IMR-90 (cell line): ENCODE data around the gene CSGALNACT2. TPM values are rescaled to one million over a fixed set of nuclear protein-coding genes. Genes with fewer than 3 reads are reported as not detected.

Source experiments
- ATAC-seq: fragments of 200-7000 bp; cut with Tn5 transposase; 2 replicates; pipeline ENCODE4 v1.9.1; 2020; ENCODE audit warnings: low read depth, mild to moderate bottlenecking, moderate library complexity
- BruUV-seq: library from RNA; stranded (reverse); fragments of 400-500 nt; replicated peaks from 2 replicates; lab custom pipeline; 2021; lab: Mats Ljungman, UMichigan
- CTCF ChIA-PET: fragments of 300-600 bp; formaldehyde crosslinking; extraction: SDS; loops from one replicate; lab custom pipeline; 2021; ENCODE audit warnings: antibody characterized with exemption; lab: Yijun Ruan, JAX
- POLR2A ChIA-PET: fragments of 300-600 bp; sonication (Branson Sonifier 250); formaldehyde crosslinking; loops from one replicate; lab custom pipeline; 2022; ENCODE audit warnings: antibody characterized with exemption; ENCODE audit not compliant: unreplicated experiment; lab: Charles Lee
- DNase-seq: peaks from one replicate; pipeline ENCODE4 v3.0.0; 2013
- H2AFZ ChIP-seq: replicated peaks from 2 replicates; pipeline ENCODE3; 2013; ENCODE audit warnings: low read length, mild to moderate bottlenecking; ENCODE audit not compliant: poor library complexity
- H2AK5ac ChIP-seq: 2 replicates; pipeline ENCODE4 v1.6.1; 2013; ENCODE audit warnings: low read depth, low read length, inconsistent platforms
- H2AK9ac ChIP-seq: replicated peaks from 2 replicates; pipeline ENCODE3; 2013; ENCODE audit warnings: mild to moderate bottlenecking, low read depth, low read length, moderate library complexity; ENCODE audit not compliant: poor library complexity
- H2BK120ac ChIP-seq: 2 replicates; pipeline ENCODE4 v1.6.1; 2013; ENCODE audit warnings: low read depth, low read length, inconsistent platforms
- H2BK15ac ChIP-seq: 3 replicates; pipeline ENCODE4 v1.6.1; 2013; ENCODE audit warnings: low read depth, low read length, inconsistent platforms
- H2BK20ac ChIP-seq: 2 replicates; pipeline ENCODE4 v1.6.1; 2013; ENCODE audit warnings: low read depth, mild to moderate bottlenecking, inconsistent platforms, low read length, moderate library complexity
- H2BK5ac ChIP-seq: 2 replicates; pipeline ENCODE4 v1.6.1; 2013; ENCODE audit warnings: mild to moderate bottlenecking, low read depth, low read length, inconsistent platforms; ENCODE audit not compliant: poor library complexity, severe bottlenecking
- H3K14ac ChIP-seq: replicated peaks from 2 replicates; pipeline ENCODE4 v1.6.1; 2013; ENCODE audit warnings: low read depth, low read length, inconsistent platforms
- H3K18ac ChIP-seq: 2 replicates; pipeline ENCODE4 v1.6.1; 2013; ENCODE audit warnings: low read depth, low read length, control low read depth
- H3K23ac ChIP-seq: 2 replicates; pipeline ENCODE4 v1.6.1; 2013; ENCODE audit warnings: low read depth, low read length, inconsistent platforms
- H3K27ac ChIP-seq: 2 replicates; pipeline ENCODE4 v1.5.1; 2013; ENCODE audit warnings: mild to moderate bottlenecking, control low read depth, low read length; ENCODE audit not compliant: insufficient read depth
- H3K27me3 ChIP-seq: 2 replicates; pipeline ENCODE4 v1.6.1; 2013; ENCODE audit warnings: low read length; ENCODE audit not compliant: control insufficient read depth, insufficient read depth
- H3K36me3 ChIP-seq: 2 replicates; pipeline ENCODE4 v1.6.1; 2013; ENCODE audit warnings: low read length, mixed read lengths; ENCODE audit not compliant: control insufficient read depth, insufficient read depth
- H3K4ac ChIP-seq: 2 replicates; pipeline ENCODE4 v1.6.1; 2013; ENCODE audit warnings: low read depth, low read length, inconsistent platforms
- H3K4me1 ChIP-seq: 2 replicates; pipeline ENCODE4 v1.6.1; 2013; ENCODE audit warnings: low read length, mixed read lengths; ENCODE audit not compliant: control insufficient read depth, insufficient read depth
- H3K4me2 ChIP-seq: 2 replicates; pipeline ENCODE4 v1.6.1; 2013; ENCODE audit warnings: low read depth, mild to moderate bottlenecking, control low read depth, low read length, moderate library complexity
- H3K4me3 ChIP-seq: 2 replicates; pipeline ENCODE4 v1.5.1; 2013; ENCODE audit warnings: low read depth, mild to moderate bottlenecking, control low read depth, low read length, moderate library complexity; ENCODE audit not compliant: insufficient read depth
- H3K56ac ChIP-seq: 2 replicates; pipeline ENCODE4 v1.6.1; 2013; ENCODE audit warnings: low read length, inconsistent platforms; ENCODE audit not compliant: insufficient read depth; ENCODE audit errors: extremely low read depth
- H3K79me1 ChIP-seq, 2 experiments: 2 replicates each; pipeline ENCODE4 v1.6.1; 2013; ENCODE audit warnings: low read length in 2 of 2, inconsistent platforms in 1 of 2, low read depth in 1 of 2
- H3K9ac ChIP-seq: 2 replicates; pipeline ENCODE4 v1.6.1; 2013; ENCODE audit warnings: low read depth, low read length, control low read depth
- H3K9me1 ChIP-seq: 2 replicates; pipeline ENCODE4 v1.6.1; 2013; ENCODE audit warnings: low read length, inconsistent platforms; ENCODE audit not compliant: insufficient read depth
- H3K9me3 ChIP-seq: 2 replicates; pipeline ENCODE4 v1.6.1; 2013; ENCODE audit warnings: low read length; ENCODE audit not compliant: control insufficient read depth, insufficient read depth
- H4K20me1 ChIP-seq: 2 replicates; pipeline ENCODE4 v1.6.1; 2013; ENCODE audit warnings: low read length, inconsistent platforms; ENCODE audit not compliant: insufficient read depth
- H4K5ac ChIP-seq: 2 replicates; pipeline ENCODE4 v1.6.1; 2013; ENCODE audit warnings: mild to moderate bottlenecking, low read depth, low read length, control low read depth
- H4K8ac ChIP-seq, 2 experiments: 2 replicates each; pipeline ENCODE4 v1.6.1; 2013; ENCODE audit warnings: low read depth in 2 of 2, low read length in 2 of 2, control low read depth in 1 of 2, inconsistent platforms in 1 of 2
- H4K91ac ChIP-seq: 2 replicates; pipeline ENCODE4 v1.6.1; 2013; ENCODE audit warnings: low read depth, low read length, inconsistent platforms; ENCODE audit not compliant: insufficient read depth
- CEBPB ChIP-seq: IDR thresholded peaks from 2 replicates; pipeline ENCODE4 v1.6.1; 2012; ENCODE audit warnings: low read depth, low read length, improper control_type of control experiment
- CHD1 ChIP-seq: IDR thresholded peaks from 2 replicates; pipeline ENCODE4 v1.6.1; 2012; ENCODE audit warnings: low read depth, low read length, improper control_type of control experiment
- CTCF ChIP-seq: conservative IDR thresholded peaks from 2 replicates; pipeline ENCODE4 v1.5.1; 2012; ENCODE audit warnings: mild to moderate bottlenecking, low read depth, low read length, improper control_type of control experiment
- MAFK ChIP-seq: IDR thresholded peaks from 2 replicates; pipeline ENCODE4 v1.6.1; 2012; ENCODE audit warnings: low read depth, low read length, improper control_type of control experiment
- MAZ ChIP-seq: IDR thresholded peaks from 2 replicates; pipeline ENCODE4 v1.6.1; 2012; ENCODE audit warnings: low read depth, mild to moderate bottlenecking, low read length, improper control_type of control experiment, moderate library complexity, borderline replicate concordance
- MXI1 ChIP-seq: IDR thresholded peaks from 2 replicates; pipeline ENCODE4 v1.6.1; 2012; ENCODE audit warnings: low read depth, mild to moderate bottlenecking, low read length, moderate library complexity, borderline replicate concordance
- NFE2L2 ChIP-seq: fragments of 150-350 bp; IDR thresholded peaks from 2 replicates; pipeline ENCODE4 v1.6.1; 2016; ENCODE audit warnings: low read depth, mild to moderate bottlenecking, low read length
- POLR2A ChIP-seq: IDR thresholded peaks from 2 replicates; pipeline ENCODE4 v1.6.1; 2012; ENCODE audit warnings: mild to moderate bottlenecking, low read depth, low read length
- RAD21 ChIP-seq: IDR thresholded peaks from 2 replicates; pipeline ENCODE4 v1.6.1; 2012; ENCODE audit warnings: low read length, improper control_type of control experiment
- RCOR1 ChIP-seq: IDR thresholded peaks from 2 replicates; pipeline ENCODE4 v1.6.1; 2012; ENCODE audit warnings: mild to moderate bottlenecking, low read length, improper control_type of control experiment; ENCODE audit not compliant: insufficient replicate concordance
- RFX5 ChIP-seq: IDR thresholded peaks from 2 replicates; pipeline ENCODE4 v1.8.0; 2012; ENCODE audit warnings: low read depth, mild to moderate bottlenecking, low read length, moderate library complexity
- SMC3 ChIP-seq: fragments of 150-350 bp; IDR thresholded peaks from 2 replicates; pipeline ENCODE4 v1.6.1; 2016; ENCODE audit warnings: low read depth, mild to moderate bottlenecking, antibody characterized with exemption, low read length, moderate library complexity
- USF2 ChIP-seq: fragments of 150-350 bp; IDR thresholded peaks from 2 replicates; pipeline ENCODE4 v1.6.1; 2017; ENCODE audit warnings: mild to moderate bottlenecking, antibody characterized with exemption, low read length, low read depth
- WGBS, 2 experiments: methylation state at CpG; one replicate each; pipeline versions ENCODE4 v1.1.5 to v1.1.7; 2013; ENCODE audit warnings: missing lambda C conversion rate in 2 of 2; ENCODE audit not compliant: insufficient read length in 1 of 2; ENCODE audit errors: extremely low coverage in 2 of 2; 5-methylcytosine and 5-hydroxymethylcytosine counted together
- dilution Hi-C: fragments of 300-500 bp; cut with HindIII; formaldehyde crosslinking; loops from one replicate; pipeline ENCODE4 v1.14.3; 2018; ENCODE audit warnings: low sequenced_read_pairs; ENCODE audit not compliant: unreplicated experiment
- in situ Hi-C: fragments of 300-500 bp; cut with MboI; formaldehyde crosslinking; loops from 3 replicates; pipeline ENCODE4 v1.14.3; 2019; ENCODE audit warnings: low sequenced_read_pairs, inconsistent platforms, mixed read lengths
- intact Hi-C: fragments of 100-400 bp; cut with micrococcal nuclease; formaldehyde crosslinking; loops from 2 replicates; pipeline ENCODE4 v1.10.0; 2022
- polyA plus RNA-seq, 3 experiments: library from polyadenylated mRNA; depleted of rRNA; stranded (reverse); fragments of >200 nt; gene quantifications; 2 replicates each; pipeline ENCODE4 v1.2.3, GENCODE V29; 2012; ENCODE audit warnings: low replicate concordance in 1 of 3
- total RNA-seq: library from RNA; depleted of rRNA; stranded (reverse); fragments of >200 nt; gene quantifications from 2 replicates; pipeline ENCODE4 v1.2.3, GENCODE V29; 2012

Gene CSGALNACT2
- total and polyA plus RNA-seq, 2 of the 4 experiments (the other 2 are of a cell fraction) = 6.5 to 13.1 TPM

DNA sequence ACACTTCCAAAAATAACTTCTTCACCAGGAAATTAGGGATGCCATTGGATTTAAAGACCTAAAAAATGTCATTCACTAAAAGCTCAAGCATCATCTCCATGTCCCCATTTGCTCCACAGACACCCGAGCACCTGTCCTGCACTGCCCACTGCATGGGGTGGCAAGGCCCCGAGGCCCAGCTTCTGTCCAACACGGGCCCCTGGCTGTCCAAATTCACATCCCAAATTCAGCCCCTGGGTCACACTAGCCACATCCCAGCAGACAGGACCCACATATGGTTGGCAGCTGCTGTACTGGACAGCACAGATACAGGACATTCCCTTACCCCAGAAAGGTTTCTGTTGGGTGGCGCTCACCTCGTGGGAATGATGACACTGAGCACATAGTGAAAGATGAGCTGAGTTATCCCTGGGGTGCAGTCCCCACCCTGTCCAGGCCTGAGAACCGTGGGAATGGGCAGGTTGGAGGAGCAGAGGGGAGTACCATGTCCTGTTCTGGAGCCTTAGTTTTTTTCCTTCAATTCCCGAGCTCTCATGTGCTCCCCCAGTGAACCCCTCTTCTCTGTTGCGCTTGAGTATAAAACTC is 55.3 kb downstream of the CSGALNACT2 start:
- no peak overlapping the region for H2AK5ac ChIP-seq
- H2AFZ ChIP-seq = no peak overlapping the region
- H3K4me3 ChIP-seq = no peak overlapping the region
- H2BK5ac ChIP-seq = no peak overlapping the region
- H3K9me1 ChIP-seq = peaks cover 4% of the 10 kb centered on the region; the same call in 1 of the 2 replicates
- H3K79me1 ChIP-seq = no peaks in the 10 kb centered on the region
- H2BK120ac ChIP-seq = no peak overlapping the region
- H3K4me1 ChIP-seq = no peaks in the 10 kb centered on the region
- dilution Hi-C loops = no loop called here
- ATAC-seq = no peak
- H3K27ac ChIP-seq = no peak overlapping the region
- intact Hi-C loops = no loop called here
- TF ChIP-seq RAD21 = no peak
- TF ChIP-seq POLR2A = no peak
- no peak for TF ChIP-seq MAFK
- TF ChIP-seq SMC3 = no peak
- TF ChIP-seq RCOR1 = no peak
- no peak for TF ChIP-seq RFX5
- TF ChIP-seq CEBPB = no peak
- TF ChIP-seq USF2 = no peak
- TF ChIP-seq NFE2L2 = no peak
- no peak for TF ChIP-seq MXI1
- TF ChIP-seq CHD1 = no peak
- no peak for TF ChIP-seq CTCF
- TF ChIP-seq MAZ = no peak
- CTCF ChIA-PET = no interaction called here
- H3K9ac ChIP-seq = no peak overlapping the region
- H3K18ac ChIP-seq = no peak overlapping the region
- POLR2A ChIA-PET = no interaction called here
- H3K4me2 ChIP-seq = no peak overlapping the region
- H3K9me3 ChIP-seq = no peaks in the 10 kb centered on the region
- H4K91ac ChIP-seq = no peak overlapping the region
- no peak overlapping the region for H2BK20ac ChIP-seq
- no peak for DNase-seq
- no peak overlapping the region for H3K4ac ChIP-seq
- H4K20me1 ChIP-seq = no peaks in the 10 kb centered on the region
- no peak overlapping the region for H3K23ac ChIP-seq
- in situ Hi-C loops = no loop called here
- no peak overlapping the region for H4K8ac ChIP-seq
- H2AK9ac ChIP-seq = no peak overlapping the region
- no peaks in the 10 kb centered on the region for H3K27me3 ChIP-seq
- WGBS, 2 experiments = 90% methylated on average over 2 of the region's 8 CpGs; no CpG with 5 or more reads in 1 of the 2 experiments
- no peak overlapping the region for H3K56ac ChIP-seq
- H3K14ac ChIP-seq = no peak overlapping the region
- no peak overlapping the region for H4K5ac ChIP-seq
- 0 out of 2 replicates have a peak, but pooled peaks cover 2% of the 10 kb centered on the region for H3K36me3 ChIP-seq
- BruUV-seq = no TSS peak
- no peak overlapping the region for H2BK15ac ChIP-seq
